ENCODE results near the gene GLDN. TPM values are rescaled to one million over a fixed set of nuclear protein-coding genes. Genes with fewer than 3 reads are reported as not detected.
"Not testable (repeated sequence)": the region's sequence is repeated elsewhere in the genome, so short reads cannot be mapped to it uniquely, and the experiment has no call there.

GLDN gene
- total RNA-seq, 1 experiment from 2014 or later = 0.35 TPM

GRCh38 chr15:51403072-51403878 is 61.8 kb downstream of the GLDN start:
- Histone ChIP-seq H3K4me3 (ENCODE audit: insufficient read depth, low read depth, low read length) (no peak overlapping the region), H3K27me3 (ENCODE audit: control insufficient read depth, insufficient read depth, low read length) (no peaks in the 10 kb centered on the region), H3K36me3 (replicated peaks; ENCODE audit: control insufficient read depth, insufficient read depth, low read length) (no peaks in the 10 kb centered on the region)
- DNase-seq = no peak

GRCh38 chr15:51403946-51404695 is 62.7 kb downstream of the GLDN start:
- no peak for DNase-seq
- H3K27me3 ChIP-seq (ENCODE audit: control insufficient read depth, insufficient read depth, low read length) = no peaks in the 10 kb centered on the region
- H3K4me3 ChIP-seq (ENCODE audit: insufficient read depth, low read depth, low read length) = no peak overlapping the region
- no peaks in the 10 kb centered on the region for H3K36me3 ChIP-seq (replicated peaks; ENCODE audit: control insufficient read depth, insufficient read depth, low read length)

DNA sequence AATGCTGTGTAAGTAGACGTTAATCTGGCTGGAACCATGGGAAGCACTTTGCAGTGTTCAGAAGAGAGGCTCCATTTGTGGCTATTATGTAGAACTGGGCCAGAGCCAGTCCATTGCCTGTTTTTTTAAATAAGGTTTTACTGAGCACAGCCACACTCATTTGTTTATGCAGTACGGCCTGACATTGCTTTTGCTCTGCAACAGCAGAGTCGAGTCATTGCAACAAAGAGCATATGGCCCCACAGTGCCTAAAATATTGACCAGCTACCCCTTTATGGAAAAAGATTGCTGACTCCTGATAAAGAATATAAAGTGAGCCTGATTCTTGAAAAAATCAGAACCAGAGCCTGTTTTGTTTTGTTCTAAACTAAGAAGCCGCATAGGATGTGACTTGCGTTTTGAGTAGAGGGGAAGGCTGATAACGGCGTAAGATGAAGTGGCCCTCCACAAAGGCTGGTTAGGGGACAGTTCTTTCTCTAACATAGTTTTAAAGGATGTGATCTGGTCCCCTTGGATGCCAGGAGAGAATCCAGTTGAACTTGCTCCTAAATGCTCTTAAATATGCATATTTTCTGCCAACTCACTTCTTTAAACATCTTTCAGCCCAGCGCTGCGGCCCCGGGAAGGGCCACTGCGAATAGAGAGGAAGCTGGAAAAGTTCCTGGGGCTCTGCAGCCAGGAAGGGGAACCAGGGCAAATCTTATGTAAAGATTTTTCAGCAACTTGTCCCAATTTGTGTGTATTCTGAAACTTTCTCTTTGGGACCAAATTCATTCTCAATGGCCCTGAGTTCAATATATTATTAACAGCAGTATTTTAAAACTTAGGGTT is 64.5 kb downstream of the GLDN start:
- no peaks in the 10 kb centered on the region for H3K36me3 ChIP-seq (replicated peaks; ENCODE audit: control insufficient read depth, insufficient read depth, low read length)
- no peak overlapping the region for H3K4me3 ChIP-seq (ENCODE audit: insufficient read depth, low read depth, low read length)
- H3K27me3 ChIP-seq (ENCODE audit: control insufficient read depth, insufficient read depth, low read length) = no peaks in the 10 kb centered on the region
- DNase-seq = no peak

DNA sequence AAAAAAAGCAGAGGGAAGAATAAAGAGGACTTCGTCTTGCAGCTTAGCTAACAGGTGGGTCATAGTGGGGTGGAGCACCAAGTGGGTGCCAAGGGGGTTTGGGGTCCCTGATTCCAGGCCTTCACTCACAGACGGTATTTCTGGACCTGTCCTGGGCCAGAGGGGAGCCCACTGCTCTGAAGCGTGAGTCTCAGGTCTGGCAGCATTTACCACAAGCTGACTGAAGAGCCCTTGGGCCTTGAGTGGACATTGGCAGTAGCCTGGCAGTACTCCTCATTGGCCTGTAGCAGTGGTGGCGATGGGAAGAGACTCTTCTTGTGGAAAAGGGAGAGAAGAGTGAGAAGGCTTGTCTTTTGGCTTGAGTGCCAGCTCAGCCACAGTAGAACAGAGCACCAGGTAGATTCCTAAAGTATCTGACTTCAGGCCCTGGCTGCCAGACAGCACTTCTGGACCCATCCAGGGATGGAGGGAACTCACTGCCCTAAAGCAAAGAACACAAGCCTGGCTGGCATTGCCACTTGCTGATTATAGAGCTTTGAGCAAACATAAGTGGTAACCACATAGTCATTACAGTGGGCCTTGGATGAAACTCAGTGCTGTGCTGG is 72.9 kb downstream of the GLDN start:
- H3K27me3 ChIP-seq (ENCODE audit: control insufficient read depth, insufficient read depth, low read length) = no peaks in the 10 kb centered on the region
- no peaks in the 10 kb centered on the region for H3K36me3 ChIP-seq (replicated peaks; ENCODE audit: control insufficient read depth, insufficient read depth, low read length)
- H3K4me3 ChIP-seq (ENCODE audit: insufficient read depth, low read depth, low read length) = no peak overlapping the region
- no peak for DNase-seq

DNA sequence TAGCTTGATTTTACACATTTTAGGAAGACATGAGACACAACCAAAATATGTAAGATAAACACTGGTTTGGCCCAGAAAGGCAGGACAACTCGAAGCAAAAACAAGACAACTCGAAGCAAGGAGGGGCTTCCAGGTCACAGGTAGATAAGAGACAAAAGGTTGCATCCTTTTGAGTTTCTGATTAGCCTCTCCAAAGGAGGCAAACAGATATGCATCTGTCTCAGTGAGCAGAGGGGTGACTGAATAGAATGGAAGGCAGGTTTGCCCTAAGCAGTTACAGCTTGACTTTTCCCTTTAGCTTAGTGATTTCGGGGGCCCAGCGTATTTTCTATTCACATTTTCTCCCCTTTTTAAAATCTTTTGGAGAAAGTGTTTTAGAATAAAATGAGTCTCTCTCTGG is 74.7 kb downstream of the GLDN start:
- Histone ChIP-seq H3K27me3 (ENCODE audit: control insufficient read depth, insufficient read depth, low read length) (no peaks in the 10 kb centered on the region), H3K36me3 (replicated peaks; ENCODE audit: control insufficient read depth, insufficient read depth, low read length) (no peaks in the 10 kb centered on the region), H3K4me3 (ENCODE audit: insufficient read depth, low read depth, low read length) (no peak overlapping the region)
- no peak for DNase-seq

GRCh38 chr15:51423040-51423439 is 81.6 kb downstream of the GLDN start:
- not testable (repeated sequence) for H3K4me3 ChIP-seq (ENCODE audit: insufficient read depth, low read depth, low read length); H3K27me3 ChIP-seq (ENCODE audit: control insufficient read depth, insufficient read depth, low read length); DNase-seq; H3K36me3 ChIP-seq (replicated peaks; ENCODE audit: control insufficient read depth, insufficient read depth, low read length)

DNA sequence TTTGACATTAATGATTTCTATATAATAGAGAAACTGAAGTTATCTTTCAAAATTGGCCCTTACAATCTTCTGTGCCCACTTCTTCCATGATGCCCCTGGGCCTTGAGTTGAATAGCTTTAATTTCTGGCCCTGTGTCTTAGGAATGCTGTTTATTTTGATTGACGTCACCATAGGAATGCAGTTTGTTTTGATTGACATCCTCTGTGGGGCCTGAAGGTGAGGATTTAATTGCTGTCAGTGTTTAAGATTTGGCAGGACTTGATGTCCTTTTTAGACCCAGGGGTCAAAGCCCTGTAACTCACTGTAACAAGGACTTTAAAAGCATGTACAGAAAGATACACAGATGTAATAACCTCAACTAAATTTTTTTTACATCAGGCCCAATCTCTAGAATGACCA is 83.3 kb downstream of the GLDN start:
- no peak for DNase-seq

GRCh38 chr15:51425517-51426040 is 84.1 kb downstream of the GLDN start:
- Histone ChIP-seq H3K4me3 (ENCODE audit: insufficient read depth, low read depth, low read length) (no peak overlapping the region), H3K36me3 (replicated peaks; ENCODE audit: control insufficient read depth, insufficient read depth, low read length) (no peaks in the 10 kb centered on the region), H3K27me3 (ENCODE audit: control insufficient read depth, insufficient read depth, low read length) (no peaks in the 10 kb centered on the region)
- DNase-seq = no peak

More for the DNA sequence above, 83.3 kb downstream of the GLDN start:
- no peak overlapping the region for H3K4me3 ChIP-seq (ENCODE audit: insufficient read depth, low read depth, low read length)
- H3K36me3 ChIP-seq (replicated peaks; ENCODE audit: control insufficient read depth, insufficient read depth, low read length) = no peaks in the 10 kb centered on the region
- H3K27me3 ChIP-seq (ENCODE audit: control insufficient read depth, insufficient read depth, low read length) = no peaks in the 10 kb centered on the region

GRCh38 chr15:51438526-51438925 is 97.1 kb downstream of the GLDN start:
- Histone ChIP-seq H3K27me3 (ENCODE audit: control insufficient read depth, insufficient read depth, low read length) (no peaks in the 10 kb centered on the region), H3K36me3 (replicated peaks; ENCODE audit: control insufficient read depth, insufficient read depth, low read length) (no peaks in the 10 kb centered on the region), H3K4me3 (ENCODE audit: insufficient read depth, low read depth, low read length) (no peak overlapping the region)
- no peak for DNase-seq

- Histone ChIP-seq H3K4me3 (ENCODE audit: insufficient read depth, low read depth, low read length) (no peak overlapping the region), H3K36me3 (replicated peaks; ENCODE audit: control insufficient read depth, insufficient read depth, low read length) (no peaks in the 10 kb centered on the region), H3K27me3 (ENCODE audit: control insufficient read depth, insufficient read depth, low read length) (no peaks in the 10 kb centered on the region)
- DNase-seq = no peak
Observed at GRCh38 chr15:51443282-51443914, 101.9 kb downstream of the GLDN start.

DNA sequence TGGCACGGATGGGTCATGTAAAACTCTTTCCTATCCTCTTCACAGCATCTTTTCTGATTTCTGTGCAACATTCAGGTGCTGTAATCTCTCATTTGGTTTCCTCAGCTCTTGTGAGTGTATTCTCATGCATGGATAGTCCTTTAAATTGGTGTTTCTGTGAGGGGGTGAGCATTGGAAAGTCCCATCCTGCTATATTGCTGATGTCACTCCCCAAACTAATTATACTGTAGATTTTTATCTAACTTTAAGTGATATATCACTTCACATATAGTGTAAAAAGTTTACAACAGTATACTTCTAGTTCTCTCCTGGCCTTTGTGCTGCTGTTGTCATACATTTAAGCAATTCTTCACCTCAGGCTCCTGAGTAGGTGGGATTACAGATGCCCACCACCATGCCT is 102.7 kb downstream of the GLDN start:
- no peak overlapping the region for H3K4me3 ChIP-seq (ENCODE audit: insufficient read depth, low read depth, low read length)
- no peaks in the 10 kb centered on the region for H3K27me3 ChIP-seq (ENCODE audit: control insufficient read depth, insufficient read depth, low read length)
- DNase-seq = no peak
- no peaks in the 10 kb centered on the region for H3K36me3 ChIP-seq (replicated peaks; ENCODE audit: control insufficient read depth, insufficient read depth, low read length)

DNA sequence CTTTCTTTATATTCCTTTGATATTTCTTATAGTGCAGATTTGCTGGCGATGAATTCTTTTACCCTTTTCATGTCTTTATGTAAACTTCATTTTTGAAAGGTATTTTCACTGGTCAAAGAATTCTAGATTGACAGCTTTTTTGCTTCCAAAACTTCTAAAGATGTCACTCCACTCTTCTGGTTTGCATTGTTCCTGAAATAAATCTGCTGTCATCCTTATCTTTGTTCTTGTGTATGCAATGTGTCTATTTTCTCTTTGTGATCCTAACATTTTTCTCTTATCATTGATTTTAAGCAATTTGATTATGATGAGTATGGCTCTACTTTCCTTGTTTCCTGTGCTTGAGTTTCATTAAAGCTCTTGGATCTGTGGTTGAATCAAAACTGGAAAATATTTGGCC is 103.4 kb downstream of the GLDN start:
- no peak overlapping the region for H3K4me3 ChIP-seq (ENCODE audit: insufficient read depth, low read depth, low read length)
- DNase-seq = no peak
- no peaks in the 10 kb centered on the region for H3K36me3 ChIP-seq (replicated peaks; ENCODE audit: control insufficient read depth, insufficient read depth, low read length)
- H3K27me3 ChIP-seq (ENCODE audit: control insufficient read depth, insufficient read depth, low read length) = no peaks in the 10 kb centered on the region

DNA sequence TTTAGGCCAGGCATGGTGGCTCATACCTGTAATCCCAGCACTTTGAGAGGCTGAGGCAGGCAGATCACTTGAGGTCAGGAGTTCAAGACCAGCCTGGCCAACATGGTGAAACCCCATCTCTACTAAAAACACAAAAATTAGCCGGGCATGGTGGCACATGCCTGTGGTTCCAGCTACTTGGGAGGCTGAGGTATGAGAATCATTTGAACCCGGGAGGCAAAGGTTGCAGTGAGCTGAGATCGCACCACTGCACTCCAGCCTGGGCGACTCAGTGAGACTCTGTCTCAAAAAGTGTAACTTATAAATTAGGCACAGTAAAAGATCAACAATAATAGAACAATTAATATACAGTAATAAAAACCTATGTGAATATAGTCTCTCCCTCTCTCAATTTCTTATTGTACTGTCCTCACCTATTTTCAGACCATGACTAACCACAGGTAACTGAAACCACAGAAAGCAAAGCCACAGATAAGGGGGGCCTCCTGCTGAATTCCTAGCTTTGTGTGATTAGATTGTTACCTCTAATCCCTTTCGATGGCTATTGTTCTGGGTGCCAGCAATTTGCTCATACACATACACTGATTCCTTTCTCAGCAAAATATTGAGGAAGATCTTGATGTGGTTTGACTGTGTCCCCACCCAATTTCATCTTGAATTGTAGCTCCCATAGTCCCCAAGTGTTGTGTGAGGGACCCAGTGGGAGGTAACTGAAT is 104.7 kb downstream of the GLDN start:
- not testable (repeated sequence) for H3K27me3 ChIP-seq (ENCODE audit: control insufficient read depth, insufficient read depth, low read length); H3K4me3 ChIP-seq (ENCODE audit: insufficient read depth, low read depth, low read length); DNase-seq; H3K36me3 ChIP-seq (replicated peaks; ENCODE audit: control insufficient read depth, insufficient read depth, low read length)

Measured in H7 (cell line).